Activated naive CD4-positive, alpha-beta T cell treated with anti-CD3 and anti-CD28 coated beads, Interleukin-2, amount 10 ng/mL, durations not matched to agents 5 hours and 36 hours (primary cell): Measurements from ENCODE around the gene SLC39A9. TPM values are rescaled to one million over a fixed set of nuclear protein-coding genes. Genes with fewer than 3 reads are reported as not detected.

ENCODE experiments used
- total RNA-seq, 2 experiments: library from RNA; stranded (reverse); gene quantifications; one replicate each; pipeline ENCODE4 v1.2.3, GENCODE V29; 2021

The SLC39A9 gene, protein sequence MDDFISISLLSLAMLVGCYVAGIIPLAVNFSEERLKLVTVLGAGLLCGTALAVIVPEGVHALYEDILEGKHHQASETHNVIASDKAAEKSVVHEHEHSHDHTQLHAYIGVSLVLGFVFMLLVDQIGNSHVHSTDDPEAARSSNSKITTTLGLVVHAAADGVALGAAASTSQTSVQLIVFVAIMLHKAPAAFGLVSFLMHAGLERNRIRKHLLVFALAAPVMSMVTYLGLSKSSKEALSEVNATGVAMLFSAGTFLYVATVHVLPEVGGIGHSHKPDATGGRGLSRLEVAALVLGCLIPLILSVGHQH
- 10 to 100 TPM; 40.1 to 40.8 TPM for total RNA-seq

DNA sequence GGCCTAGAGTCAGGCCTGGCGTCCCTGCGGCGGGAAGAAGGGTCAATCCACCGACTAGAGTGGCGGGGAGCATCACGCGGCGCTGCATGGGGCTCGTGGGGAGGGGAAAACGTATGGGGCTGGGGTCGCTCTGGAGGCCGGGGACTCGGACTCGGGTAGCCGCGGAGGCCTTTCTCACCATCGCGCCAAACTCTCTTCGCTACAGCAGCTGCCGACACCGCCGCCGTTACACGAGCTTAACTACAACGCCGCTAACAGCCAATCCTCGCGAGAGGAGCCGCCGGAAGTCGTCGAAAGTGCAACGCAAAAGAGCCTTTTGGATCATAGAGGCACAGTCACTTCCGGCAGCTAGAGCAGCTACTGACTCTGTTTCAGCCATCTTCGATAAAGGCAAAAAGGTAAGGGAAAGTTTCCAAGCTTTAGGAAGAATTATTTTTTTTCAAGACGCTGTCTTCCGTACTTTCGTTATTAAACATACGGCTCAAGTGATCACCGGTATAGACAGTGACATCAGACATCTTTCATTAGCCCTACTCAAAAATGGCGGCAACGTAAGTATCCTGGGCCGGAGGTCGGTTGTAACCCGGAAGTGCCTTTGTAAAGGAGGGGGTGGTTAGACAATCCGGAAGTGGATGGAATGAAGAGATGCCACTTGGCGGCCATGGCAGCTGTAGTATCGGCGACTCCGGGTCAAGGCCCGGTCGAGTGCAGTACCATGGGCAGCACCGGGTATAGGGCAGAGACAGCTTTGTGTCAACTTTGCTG lies at the start of gene SLC39A9, which contains the start of gene ERH:
SLC39A9 (plus strand) TSS at position 640 of the 765 bp plus-strand sequence. CDS start 678 bp downstream, outside the sequence.
ERH (minus strand) TSS at position 247 of the 765 bp plus-strand sequence; CDS start at position 181, 66 bp downstream.

DNA sequence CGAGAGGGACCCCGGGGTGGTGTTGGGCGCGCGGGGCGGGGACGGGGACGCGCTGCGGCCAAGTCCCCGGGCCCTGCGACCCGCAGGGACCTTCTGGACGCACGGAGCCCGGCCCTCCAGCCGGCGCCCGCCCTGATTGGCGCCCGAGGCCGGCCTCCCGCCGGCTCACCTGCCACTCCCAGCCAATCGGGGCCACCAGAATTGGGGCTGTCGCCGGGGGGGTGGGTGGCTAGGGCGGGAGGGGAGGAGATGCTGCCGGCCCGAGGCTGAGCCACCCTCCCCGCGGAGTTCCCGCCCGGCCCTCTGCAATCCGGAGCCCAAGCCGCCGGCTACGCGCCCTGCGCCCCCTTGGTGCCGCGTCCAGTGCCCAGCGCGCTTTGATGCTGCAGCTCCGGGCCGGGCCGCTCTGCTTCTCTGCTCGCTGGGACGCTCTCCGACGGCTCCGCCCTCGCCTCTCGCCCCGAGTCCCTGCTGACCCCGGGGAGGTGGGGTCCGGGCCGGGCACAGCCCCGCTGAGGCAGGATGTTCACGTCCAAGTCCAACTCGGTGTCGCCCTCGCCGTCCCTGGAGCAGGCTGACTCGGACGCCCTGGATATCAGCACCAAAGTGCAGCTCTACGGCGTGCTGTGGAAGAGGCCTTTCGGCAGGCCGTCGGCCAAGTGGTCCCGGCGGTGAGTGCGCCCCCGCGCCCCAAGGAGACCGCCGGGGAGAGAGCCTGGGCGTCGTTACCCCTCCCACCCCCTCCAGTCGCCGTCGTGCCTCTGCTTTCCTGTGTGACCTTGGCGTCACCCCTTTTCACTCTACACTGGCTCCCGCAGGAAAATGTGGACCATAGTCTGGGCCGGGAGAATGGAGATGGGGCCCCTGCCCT lies 86.2 kb downstream of the SLC39A9 start, which contains the start of gene PLEKHD1:
PLEKHD1 (plus strand) TSS at position 285 of the 871 bp plus-strand sequence; CDS start at position 523, 238 bp downstream.

Other genes starting within 250 kb of the SLC39A9 start
- gene DCAF5, start 245.6 kb upstream of the SLC39A9 start, total RNA-seq, result 10 to 100 TPM; 47.1 to 48.3 TPM
- gene EXD2, start 207.2 kb upstream of the SLC39A9 start, total RNA-seq, result 1 to 10 TPM; 5.4 to 5.7 TPM
- gene GALNT16, start 138.5 kb upstream of the SLC39A9 start, total RNA-seq, result not detected
- 100 to 1,000 TPM; 219 to 229 TPM for gene ERH, start 393 bp upstream of the SLC39A9 start, total RNA-seq
- under 1 TPM; 0.05 to 0.15 TPM for gene PLEKHD1, start 86.0 kb downstream of the SLC39A9 start, total RNA-seq
- not detected for gene CCDC177, start 176.2 kb downstream of the SLC39A9 start, total RNA-seq
- 10 to 100 TPM; 45.3 to 47.5 TPM for gene SUSD6, start 212.9 kb downstream of the SLC39A9 start, total RNA-seq